Activated T-cell treated with anti-CD3 and anti-CD28 coated beads, Interleukin-2, amount 50 U/mL, for 4 hours (primary cell): ENCODE results near the gene PGBD2. TPM values are rescaled to one million over a fixed set of nuclear protein-coding genes. Genes with fewer than 3 reads are reported as not detected.
"Not testable (repeated sequence)": the region's sequence is repeated elsewhere in the genome, so short reads cannot be mapped to it uniquely, and the experiment has no call there.

Experiments
- ATAC-seq, 2 donors: fragments of 200-7000 bp; cut with Tn5 transposase; one replicate each; pipeline ENCODE4 v1.10.0; 2021
- DNase-seq: peaks from one replicate; pipeline ENCODE4 v3.0.0-alpha.2; 2020
- H3K27me3 Mint-ChIP-seq: one replicate; pipeline ENCODE4 v1.8.0; 2021; ENCODE audit warnings: low read depth, mixed read lengths
- H3K36me3 Mint-ChIP-seq: one replicate; pipeline ENCODE4 v1.8.0; 2022; ENCODE audit warnings: mixed read lengths; ENCODE audit not compliant: insufficient read depth
- H3K4me1 Mint-ChIP-seq: one replicate; pipeline ENCODE4 v1.8.0; 2021; ENCODE audit warnings: low read depth, mixed read lengths
- H3K4me3 Mint-ChIP-seq: one replicate; pipeline ENCODE4 v1.8.0; 2021; ENCODE audit warnings: mild to moderate bottlenecking, moderate library complexity, mixed read lengths
- H3K9me3 Mint-ChIP-seq: one replicate; pipeline ENCODE4 v1.8.0; 2021; ENCODE audit warnings: mixed read lengths
- total RNA-seq, 3 donors: library from RNA; stranded (reverse); gene quantifications; one replicate each; pipeline ENCODE4 v1.2.1, GENCODE V29; 2021

The PGBD2 gene
- total RNA-seq, 3 donors from 2014 or later = 3.4 to 4.7 (median 4.0) TPM

- DNase-seq (peak; percentile 93), ATAC-seq (peak; percentile 86 to 87)
- Mint-ChIP-seq H3K4me1 (peaks cover 18% of the 10 kb centered on the region), H3K36me3 (no peaks in the 10 kb centered on the region), H3K27me3 (peaks cover 3% of the 10 kb centered on the region), H3K4me3 (peak overlapping the region; percentile 89), H3K9me3 (no peaks in the 10 kb centered on the region)
Measured at GRCh38 chr1:248873409-248873992, 32.5 kb upstream of the PGBD2 start.

GRCh38 chr1:248873993-248874533 is 32.0 kb upstream of the PGBD2 start:
- H3K4me1 Mint-ChIP-seq = peaks cover 18% of the 10 kb centered on the region
- H3K9me3 Mint-ChIP-seq = no peaks in the 10 kb centered on the region
- peak; percentile 53 to 71 for ATAC-seq
- peak overlapping the region; percentile 89 for H3K4me3 Mint-ChIP-seq
- H3K36me3 Mint-ChIP-seq = no peaks in the 10 kb centered on the region
- peak; percentile 82 for DNase-seq
- H3K27me3 Mint-ChIP-seq = peaks cover 3% of the 10 kb centered on the region

GRCh38 chr1:248881261-248881660 is 24.8 kb upstream of the PGBD2 start:
- no peaks in the 10 kb centered on the region for H3K9me3 Mint-ChIP-seq
- peaks cover 6% of the 10 kb centered on the region for H3K4me1 Mint-ChIP-seq
- ATAC-seq = no peak
- no peak overlapping the region for H3K4me3 Mint-ChIP-seq
- H3K36me3 Mint-ChIP-seq = no peaks in the 10 kb centered on the region
- DNase-seq = no peak
- H3K27me3 Mint-ChIP-seq = no peaks in the 10 kb centered on the region

GRCh38 chr1:248882427-248882826 is 23.6 kb upstream of the PGBD2 start:
- not testable (repeated sequence) for H3K4me1 Mint-ChIP-seq

GRCh38 chr1:248884632-248885295 is 21.3 kb upstream of the PGBD2 start:
- H3K36me3 Mint-ChIP-seq = no peaks in the 10 kb centered on the region
- H3K4me3 Mint-ChIP-seq = no peak overlapping the region
- no peak for DNase-seq
- peaks cover 6% of the 10 kb centered on the region for H3K27me3 Mint-ChIP-seq
- no peaks in the 10 kb centered on the region for H3K9me3 Mint-ChIP-seq
- no peak for ATAC-seq
- no peaks in the 10 kb centered on the region for H3K4me1 Mint-ChIP-seq

More at GRCh38 chr1:248882427-248882826, 23.6 kb upstream of the PGBD2 start:
- not testable (repeated sequence) for H3K36me3 Mint-ChIP-seq, H3K4me3 Mint-ChIP-seq, H3K27me3 Mint-ChIP-seq, H3K9me3 Mint-ChIP-seq, DNase-seq, ATAC-seq

- no peaks in the 10 kb centered on the region for H3K4me1 Mint-ChIP-seq
Measured at GRCh38 chr1:248885646-248886045, 20.4 kb upstream of the PGBD2 start.

GRCh38 chr1:248886237-248886895 is 19.7 kb upstream of the PGBD2 start:
- H3K4me3 Mint-ChIP-seq = no peak overlapping the region
- no peaks in the 10 kb centered on the region for H3K4me1 Mint-ChIP-seq
- H3K9me3 Mint-ChIP-seq = no peaks in the 10 kb centered on the region
- ATAC-seq = no peak
- no peaks in the 10 kb centered on the region for H3K36me3 Mint-ChIP-seq
- no peak for DNase-seq
- H3K27me3 Mint-ChIP-seq = peaks cover 19% of the 10 kb centered on the region

More at GRCh38 chr1:248885646-248886045, 20.4 kb upstream of the PGBD2 start:
- Mint-ChIP-seq H3K9me3 (no peaks in the 10 kb centered on the region), H3K27me3 (peaks cover 12% of the 10 kb centered on the region), H3K4me3 (no peak overlapping the region), H3K36me3 (no peaks in the 10 kb centered on the region)
- ATAC-seq (no peak), DNase-seq (no peak)

GRCh38 chr1:248889914-248890243 is 16.2 kb upstream of the PGBD2 start:
- not testable (repeated sequence) for H3K4me3 Mint-ChIP-seq, H3K36me3 Mint-ChIP-seq, H3K9me3 Mint-ChIP-seq, H3K4me1 Mint-ChIP-seq, ATAC-seq, DNase-seq
- peaks cover 30% of the 10 kb centered on the region for H3K27me3 Mint-ChIP-seq

- Mint-ChIP-seq H3K36me3 (no peaks in the 10 kb centered on the region), H3K27me3 (peaks cover 32% of the 10 kb centered on the region), H3K4me1 (no peaks in the 10 kb centered on the region), H3K4me3 (no peak overlapping the region), H3K9me3 (no peaks in the 10 kb centered on the region)
- ATAC-seq (no peak), DNase-seq (no peak)
Measured at GRCh38 chr1:248890549-248891498, 15.2 kb upstream of the PGBD2 start.

- Mint-ChIP-seq H3K36me3 (no peaks in the 10 kb centered on the region), H3K4me1 (no peaks in the 10 kb centered on the region), H3K4me3 (no peak overlapping the region), H3K27me3 (peaks cover 40% of the 10 kb centered on the region), H3K9me3 (no peaks in the 10 kb centered on the region)
- DNase-seq (no peak), ATAC-seq (no peak)
Measured at GRCh38 chr1:248891758-248892157, 14.3 kb upstream of the PGBD2 start.

- Mint-ChIP-seq H3K27me3 (peaks cover 46% of the 10 kb centered on the region), H3K36me3 (no peaks in the 10 kb centered on the region), H3K4me1 (no peaks in the 10 kb centered on the region), H3K9me3 (no peaks in the 10 kb centered on the region), H3K4me3 (no peak overlapping the region)
- DNase-seq (no peak), ATAC-seq (no peak)
Measured at GRCh38 chr1:248892590-248892989, 13.4 kb upstream of the PGBD2 start.

GRCh38 chr1:248894837-248895236 is 11.2 kb upstream of the PGBD2 start:
- no peak for DNase-seq
- H3K27me3 Mint-ChIP-seq = peaks cover 51% of the 10 kb centered on the region
- no peak overlapping the region for H3K4me3 Mint-ChIP-seq
- ATAC-seq = no peak
- H3K4me1 Mint-ChIP-seq = no peaks in the 10 kb centered on the region
- H3K36me3 Mint-ChIP-seq = no peaks in the 10 kb centered on the region
- no peaks in the 10 kb centered on the region for H3K9me3 Mint-ChIP-seq

GRCh38 chr1:248897412-248898337 is 8.4 kb upstream of the PGBD2 start:
- no peaks in the 10 kb centered on the region for H3K4me1 Mint-ChIP-seq
- ATAC-seq (no peak), DNase-seq (no peak)
- H3K4me3 Mint-ChIP-seq = no peak overlapping the region
- H3K27me3 Mint-ChIP-seq = peaks cover 36% of the 10 kb centered on the region
- H3K9me3 Mint-ChIP-seq = no peaks in the 10 kb centered on the region
- H3K36me3 Mint-ChIP-seq = no peaks in the 10 kb centered on the region
